HepG2 (cell line): ENCODE results near the gene GLIPR1. TPM values are rescaled to one million over a fixed set of nuclear protein-coding genes. Genes with fewer than 3 reads are reported as not detected.

Experiments
- ATAC-seq: fragments of 200-7000 bp; cut with Tn5 transposase; 3 replicates; pipeline ENCODE4 v1.9.1; 2020; ENCODE audit warnings: mild to moderate bottlenecking, moderate library complexity
- BruUV-seq: library from RNA; stranded (reverse); fragments of 400-500 nt; replicated peaks from 2 replicates; lab custom pipeline; 2021; lab: Mats Ljungman, UMichigan
- CTCF ChIA-PET: fragments of 300-600 bp; formaldehyde crosslinking; extraction: SDS; loops from one replicate; lab custom pipeline; 2021; ENCODE audit warnings: low total read pairs, inconsistent platforms, low intra/inter-chr PET ratio; lab: Yijun Ruan, JAX
- POLR2A ChIA-PET: fragments of 350-600 bp; sonication (Branson Sonifier 250); formaldehyde crosslinking; loops from one replicate; lab custom pipeline; 2020; ENCODE audit warnings: antibody characterized with exemption, inconsistent platforms; lab: Yijun Ruan, JAX
- DNase-seq: peaks from one replicate; pipeline ENCODE4 v3.0.0-alpha.2; 2015; ENCODE audit warnings: low spot score
- FAIRE-seq: peaks from 3 replicates; lab custom pipeline; 2011; peaks lifted over from hg19 to GRCh38; lab: Jason Lieb, UNC
- H2AFZ ChIP-seq: one replicate; pipeline ENCODE4 v1.6.1; 2011; ENCODE audit warnings: low read length, inconsistent platforms
- H3K27ac ChIP-seq: fragments of 300-600 bp; 3 replicates; pipeline ENCODE4 v1.8.0; 2011; ENCODE audit warnings: mixed run types, mild to moderate bottlenecking, mixed read lengths, low read length, inconsistent platforms; ENCODE audit not compliant: insufficient read depth; ENCODE audit errors: extremely low read length
- H3K27me3 ChIP-seq, 2 experiments: fragments of 200-600 bp in 1 of 2; 2 replicates in 1 of 2; 3 replicates in 1 of 2; pipeline versions ENCODE4 v1.6.0 to v1.8.0; 2011; ENCODE audit warnings: low read length in 2 of 2, mild to moderate bottlenecking in 2 of 2, moderate library complexity in 2 of 2, inconsistent platforms in 1 of 2; ENCODE audit not compliant: insufficient read depth in 2 of 2, control insufficient read depth in 1 of 2
- H3K36me3 ChIP-seq, 2 experiments: fragments of 200-600 bp in 1 of 2; replicated peaks in 1 of 2; 2 replicates in 1 of 2; 3 replicates in 1 of 2; pipeline versions ENCODE4 v1.5.1 to v1.8.0; 2011; ENCODE audit warnings: low read length in 2 of 2, inconsistent platforms in 1 of 2; ENCODE audit not compliant: insufficient read depth in 2 of 2, control insufficient read depth in 1 of 2
- H3K4me1 ChIP-seq: 2 replicates; pipeline ENCODE4 v1.5.1; 2012; ENCODE audit warnings: low read length, inconsistent platforms; ENCODE audit not compliant: insufficient read depth
- H3K4me2 ChIP-seq: 2 replicates; pipeline ENCODE4 v1.6.0; 2011; ENCODE audit warnings: low read depth, low read length, inconsistent platforms
- H3K4me3 ChIP-seq, 3 experiments: fragments of 200-600 bp in 1 of 3; sonication (generic), shearing (Covaris generic) in 1 of 3; replicated peaks in 1 of 3; 2 replicates each; pipeline ENCODE4 v1.5.1; 2011 to 2016; ENCODE audit warnings: low read length in 3 of 3, inconsistent platforms in 2 of 3, low read depth in 2 of 3, mild to moderate bottlenecking in 2 of 3, control low read depth in 1 of 3, mixed read lengths in 1 of 3; ENCODE audit not compliant: insufficient read depth in 1 of 3
- H3K79me2 ChIP-seq: one replicate; pipeline ENCODE4 v1.6.1; 2011; ENCODE audit warnings: low read length, inconsistent platforms; ENCODE audit not compliant: insufficient read depth
- H3K9ac ChIP-seq: 2 replicates; pipeline ENCODE4 v1.6.0; 2011; ENCODE audit warnings: mild to moderate bottlenecking, low read depth, low read length, inconsistent platforms; ENCODE audit not compliant: insufficient read depth
- H3K9me3 ChIP-seq: 2 replicates; pipeline ENCODE4 v1.5.1; 2012; ENCODE audit warnings: mild to moderate bottlenecking, low read length
- H4K20me1 ChIP-seq: 2 replicates; pipeline ENCODE4 v1.6.0; 2011; ENCODE audit warnings: inconsistent platforms, mild to moderate bottlenecking, low read length, moderate library complexity; ENCODE audit not compliant: insufficient read depth
- ATF3 ChIP-seq: sonication (generic); formaldehyde crosslinking; IDR thresholded peaks from 2 replicates; pipeline ENCODE4 v1.4.0; 2020; ENCODE audit warnings: missing genetic modification reagents
- ATF6 ChIP-seq: sonication (generic); formaldehyde crosslinking; conservative IDR thresholded peaks from 2 replicates; pipeline ENCODE4 v1.4.0; 2020; ENCODE audit warnings: missing genetic modification reagents
- DBP ChIP-seq: sonication (generic); formaldehyde crosslinking; IDR thresholded peaks from 2 replicates; pipeline ENCODE4 v1.4.0; 2020; ENCODE audit warnings: missing genetic modification reagents; ENCODE audit errors: not compliant biosample characterization
- HDAC2 ChIP-seq: sonication (generic); formaldehyde crosslinking; IDR thresholded peaks from 2 replicates; pipeline ENCODE4 v1.4.0; 2020; ENCODE audit warnings: missing genetic modification reagents
- MXD3 ChIP-seq: IDR thresholded peaks from 2 replicates; pipeline ENCODE4 v1.6.1; 2016; ENCODE audit warnings: mild to moderate bottlenecking, missing biosample characterization, missing genetic modification reagents
- PREB ChIP-seq: sonication (generic); formaldehyde crosslinking; IDR thresholded peaks from 2 replicates; pipeline ENCODE4 v1.4.0; 2020; ENCODE audit warnings: missing genetic modification reagents
- TGIF2 ChIP-seq: IDR thresholded peaks from 2 replicates; pipeline ENCODE4 v1.6.1; 2016; ENCODE audit warnings: control low read depth, missing compliant biosample characterization
- ZHX2 ChIP-seq, 2 experiments: sonication (generic) in 1 of 2; formaldehyde crosslinking in 1 of 2; IDR thresholded peaks; 2 replicates each; pipeline versions ENCODE4 v1.6.1 to v1.9.0; 2014 to 2022; ENCODE audit warnings: antibody characterized with exemption in 1 of 2, borderline replicate concordance in 1 of 2, inconsistent platforms in 1 of 2, low read depth in 1 of 2, missing genetic modification reagents in 1 of 2
- ZNF576 ChIP-seq: sonication (generic); formaldehyde crosslinking; IDR thresholded peaks from 2 replicates; pipeline ENCODE4 v1.4.0; 2020; ENCODE audit warnings: mild to moderate bottlenecking, missing genetic modification reagents
- ZNF710 ChIP-seq: sonication (generic); formaldehyde crosslinking; IDR thresholded peaks from 2 replicates; pipeline ENCODE4 v1.5.0; 2020; ENCODE audit warnings: mild to moderate bottlenecking, missing genetic modification reagents, borderline replicate concordance
- WGBS: methylation state at CpG from one replicate; pipeline ENCODE4 v1.1.6; 2017; ENCODE audit warnings: low lambda C conversion rate; 5-methylcytosine and 5-hydroxymethylcytosine counted together
- in situ Hi-C: cut with HindIII; loops from 2 replicates; pipeline ENCODE4 v1.10.0; 2017; ENCODE audit warnings: low pct_unique_long_range_greater_than_20kb; ENCODE audit not compliant: extremely low pct_ligation_motif_present
- intact Hi-C: fragments of 100-400 bp; cut with micrococcal nuclease; formaldehyde crosslinking; loops from one replicate; pipeline ENCODE4 v1.10.0; 2022; ENCODE audit not compliant: unreplicated experiment
- polyA plus RNA-seq, 8 experiments: library from polyadenylated mRNA; depleted of rRNA in 3 of 8; stranded (reverse) in 7 of 8; unstranded in 1 of 8; fragments of >200 nt; fragmentation: Illumina TruSeq in 4 of 8; extraction: Trizol in 4 of 8; gene quantifications; 2 replicates each; pipeline versions ENCODE4 v1.2.1 to v1.2.3, GENCODE V29; 2011 to 2016; ENCODE audit warnings: low read depth in 4 of 8, missing spikeins in 1 of 8, mixed read lengths in 1 of 8; ENCODE audit not compliant: insufficient read depth in 1 of 8
- total RNA-seq, 5 experiments: library from RNA; depleted of rRNA; stranded (reverse); fragments of >200 nt; fragmentation: Illumina TruSeq; extraction: Trizol; gene quantifications; 2 replicates each; pipeline ENCODE4 v1.2.3, GENCODE V29; 2016; ENCODE audit warnings: low read depth in 1 of 5

The GLIPR1 gene
- total and polyA plus RNA-seq, 2 of the 13 experiments (the other 11 are each of a cell fraction or from before 2014, with no cell fraction given) = 1.9 to 5.0 TPM

GRCh38 chr12:75549989-75550388 lies 69.4 kb downstream of the GLIPR1 start:
- Histone ChIP-seq H3K9ac (no peak overlapping the region), H3K27me3 (no peaks in the 10 kb centered on the region), H3K4me3 (no peak overlapping the region), H2AFZ (no peak overlapping the region), H3K27ac (no peak overlapping the region), H4K20me1 (no peaks in the 10 kb centered on the region), H3K36me3 (no peaks in the 10 kb centered on the region), H3K4me2 (no peak overlapping the region), H3K79me2 (no peaks in the 10 kb centered on the region), H3K9me3 (no peaks in the 10 kb centered on the region), H3K4me1 (peaks cover 13% of the 10 kb centered on the region; the same call in 1 of the 2 replicates)
- FAIRE-seq = no peak
- no peak for ATAC-seq
- intact Hi-C loops (no loop called here), in situ Hi-C loops (loop anchor here (25.0 kb wide), 1 partner anchor 912 kb away; no protein-coding TSS in a partner anchor)
- no TSS peak for BruUV-seq
- ChIA-PET CTCF (no interaction called here), POLR2A (no interaction called here)
- no peak for DNase-seq
- WGBS = 69% methylated on average over 2 of the region's 2 CpGs
- TF ChIP-seq PREB (CRISPR knock-in tag) (no peak), ATF6 (CRISPR knock-in tag) (no peak), ATF3 (CRISPR knock-in tag) (no peak), TGIF2 (CRISPR knock-in tag) (no peak), MXD3 (CRISPR knock-in tag) (no peak), ZNF710 (CRISPR knock-in tag) (no peak), HDAC2 (CRISPR knock-in tag) (no peak), DBP (no peak), ZNF576 (CRISPR knock-in tag) (no peak), ZHX2 (IDR thresholded peaks at IDR 0.05; ENCODE audit: low read depth) (no peak), ZHX2 (CRISPR knock-in tag; IDR thresholded peaks at IDR 0.05; ENCODE audit: borderline replicate concordance) (no peak)
